K562 (cell line): ENCODE measurements around the gene PPP1R14D. TPM values are rescaled to one million over a fixed set of nuclear protein-coding genes. Genes with fewer than 3 reads are reported as not detected.
A peak's percentile ranks its signal among the peaks of the same experiment; 100 is the strongest.

Experiments used
- BRCA1 ChIP-seq, 2 experiments: fragments of 450-650 bp in 1 of 2; sonication (generic) in 1 of 2; formaldehyde crosslinking in 1 of 2; IDR thresholded peaks; 2 replicates each; pipeline versions ENCODE4 v1.5.0 to v1.6.1; 2017 to 2020; ENCODE audit warnings: mild to moderate bottlenecking in 1 of 2, missing genetic modification reagents in 1 of 2
- CREB3 ChIP-seq: fragments of 450-650 bp; conservative IDR thresholded peaks from 2 replicates; pipeline ENCODE4 v1.6.1; 2016; ENCODE audit warnings: missing genetic modification characterization, low read depth, mild to moderate bottlenecking, missing compliant biosample characterization, moderate library complexity
- ESRRA ChIP-seq: fragments of 450-650 bp; IDR thresholded peaks from 2 replicates; pipeline ENCODE4 v1.6.1; 2014; ENCODE audit warnings: low read depth, mild to moderate bottlenecking, moderate library complexity, borderline replicate concordance
- FOXP4 ChIP-seq: sonication (generic); formaldehyde crosslinking; IDR thresholded peaks from 2 replicates; pipeline ENCODE4 v1.8.0; 2022; ENCODE audit warnings: mild to moderate bottlenecking, missing genetic modification reagents, borderline replicate concordance
- HDAC1 ChIP-seq, 2 experiments: fragments of 450-650 bp; IDR thresholded peaks; 2 replicates each; pipeline ENCODE4 v1.6.1; 2016 to 2017; ENCODE audit warnings: inconsistent platforms in 1 of 2, mild to moderate bottlenecking in 1 of 2, moderate library complexity in 1 of 2
- KHSRP ChIP-seq: fragments of 450-650 bp; IDR thresholded peaks from 2 replicates; pipeline ENCODE4 v1.6.1; 2017
- LEF1 ChIP-seq: fragments of 450-650 bp; IDR thresholded peaks from 2 replicates; pipeline ENCODE4 v1.6.1; 2016; ENCODE audit warnings: mild to moderate bottlenecking
- MYBL2 ChIP-seq, 2 experiments: fragments of 450-650 bp in 1 of 2; sonication (generic) in 1 of 2; formaldehyde crosslinking in 1 of 2; IDR thresholded peaks; 2 replicates each; pipeline versions ENCODE4 v1.6.1 to v1.8.1; 2017 to 2022; ENCODE audit warnings: borderline replicate concordance in 1 of 2, inconsistent platforms in 1 of 2, low read depth in 1 of 2, mild to moderate bottlenecking in 1 of 2, missing genetic modification reagents in 1 of 2, moderate library complexity in 1 of 2
- MYC ChIP-seq, 2 experiments: fragments of 250-450 bp in 1 of 2; sonication (Bioruptor Pico) in 1 of 2; IDR thresholded peaks; 2 replicates each; pipeline versions ENCODE4 v1.5.1 to v1.6.1; 2012 to 2021; ENCODE audit warnings: low read depth in 2 of 2, borderline replicate concordance in 1 of 2, improper control_type of control experiment in 1 of 2, low read length in 1 of 2, mild to moderate bottlenecking in 1 of 2, moderate library complexity in 1 of 2
- PCBP2 ChIP-seq: fragments of 200-400 bp; formaldehyde crosslinking; IDR thresholded peaks from 2 replicates; pipeline ENCODE4 v1.6.1; 2018; ENCODE audit warnings: low read length, low read depth, mild to moderate bottlenecking, moderate library complexity; ENCODE audit not compliant: poor library complexity, severe bottlenecking
- PRDM10 ChIP-seq: fragments of 450-650 bp; IDR thresholded peaks from 2 replicates; pipeline ENCODE4 v1.6.1; 2018; ENCODE audit not compliant: partially characterized antibody
- ZC3H4 ChIP-seq: sonication (generic); formaldehyde crosslinking; IDR thresholded peaks from 2 replicates; pipeline ENCODE4 v1.9.0; 2021; ENCODE audit warnings: missing genetic modification reagents, borderline replicate concordance
- ZHX1 ChIP-seq: fragments of 150-350 bp; conservative IDR thresholded peaks from 2 replicates; pipeline ENCODE4 v1.6.1; 2014; ENCODE audit warnings: low read length
- ZNF140 ChIP-seq: fragments of 250-450 bp; sonication (Bioruptor Pico); IDR thresholded peaks from 2 replicates; pipeline ENCODE4 v1.8.0; 2021; ENCODE audit warnings: moderate library complexity, mild to moderate bottlenecking, inconsistent platforms
- polyA plus RNA-seq, 8 experiments: library from polyadenylated mRNA; depleted of rRNA in 4 of 8; stranded (reverse) in 5 of 8; unstranded in 3 of 8; fragments of >200 nt; fragmentation: Nextera tagmentation in 2 of 8; fragmentation: Illumina TruSeq in 1 of 8; extraction: Ambion mirVana in 2 of 8; extraction: Trizol in 1 of 8; gene quantifications; 2 replicates each; pipeline versions ENCODE4 v1.2.1 to v1.2.3, GENCODE V29; 2011 to 2014; ENCODE audit warnings: inconsistent platforms in 1 of 8, missing spikeins in 1 of 8
- total RNA-seq, 7 experiments: library from RNA; depleted of rRNA in 6 of 7; stranded (reverse); fragments of >200 nt in 6 of 7; fragmentation: Illumina TruSeq in 2 of 7; extraction: Trizol in 2 of 7; gene quantifications; 2 replicates each; pipeline versions ENCODE4 v1.2.1 to v1.2.3, GENCODE V29; 2011 to 2021; ENCODE audit warnings: low replicate concordance in 1 of 7

Gene PPP1R14D
- total and polyA plus RNA-seq, 9 of the 15 experiments (the other 6 are each of a cell fraction or from before 2014, with no cell fraction given): 0.11 to 0.18 TPM; not detected in 7

GRCh38 chr15:40807028-40807887, 21.2 kb downstream of the PPP1R14D start, which contains the start of the genes DNAJC17 and ZFYVE19 (continued):
- TF ChIP-seq PCBP2 (no peak), BRCA1 (IDR thresholded peaks at IDR 0.05) (no peak), BRCA1 (CRISPR knock-in tag; IDR thresholded peaks at IDR 0.05) (no peak), PRDM10 (no peak), ZNF140 (CRISPR knock-in tag) (no peak), HDAC1 (IDR thresholded peaks at IDR 0.05) (peak in 1 of 2 experiments; percentile 72; a peak in 1 of 4 replicates), KHSRP (no peak), LEF1 (no peak), ZC3H4 (CRISPR knock-in tag) (no peak), MYBL2 (IDR thresholded peaks at IDR 0.05; ENCODE audit: low read depth) (no peak), MYBL2 (CRISPR knock-in tag; IDR thresholded peaks at IDR 0.05; ENCODE audit: borderline replicate concordance) (no peak), FOXP4 (CRISPR knock-in tag) (0 out of 2 replicates have a peak, but pooled peaks have one; percentile 79), ZHX1 (no peak), ESRRA (0 out of 2 replicates have a peak, but pooled peaks have one; percentile 29), MYC (IDR thresholded peaks at IDR 0.05; ENCODE audit: low read depth, low read length) (peak; percentile 24; the same call in 1 of the 2 replicates), MYC (CRISPR knock-in tag; IDR thresholded peaks at IDR 0.05; ENCODE audit: borderline replicate concordance, low read depth) (peak; percentile 30; the same call in 1 of the 2 replicates), CREB3 (no peak)
